Measurements from ENCODE around the gene GAB2. TPM values are rescaled to one million over a fixed set of nuclear protein-coding genes. Genes with fewer than 3 reads are reported as not detected.

Gene GAB2
- total RNA-seq, 1 experiment from 2014 or later, result 10.0 TPM

GRCh38 chr11:78212586-78213371 is 204.8 kb downstream of the GAB2 start:
- H3K4me1 ChIP-seq (ENCODE audit: control insufficient read depth, insufficient read depth, low read length), result no peaks in the 10 kb centered on the region
- POLR2A ChIA-PET, result no interaction called here
- no peaks in the 10 kb centered on the region for H3K9me3 ChIP-seq (ENCODE audit: control insufficient read depth, insufficient read depth, low read depth, low read length)
- TF ChIP-seq SIN3A (IDR thresholded peaks at IDR 0.05; ENCODE audit: borderline replicate concordance, insufficient read depth, low read depth, low read length) (no peak), POLR2AphosphoS5 (IDR thresholded peaks at IDR 0.05; ENCODE audit: low read depth, low read length) (no peak), TCF7L2 (IDR thresholded peaks at IDR 0.05; ENCODE audit: low read depth, low read length) (no peak), REST (IDR thresholded peaks at IDR 0.05; ENCODE audit: insufficient read depth in 1 of 2, low read depth in 2 of 2, low read length in 1 of 2) (no peak), CTCF (IDR thresholded peaks at IDR 0.05) (no peak)
- CTCF ChIA-PET, result no interaction called here
- ATAC-seq (no peak), DNase-seq (ENCODE audit: low read depth, low spot score) (no peak)
- intact Hi-C loops (cut with micrococcal nuclease; ENCODE audit: unreplicated experiment) (no loop called here), in situ Hi-C loops (cut with HindIII; ENCODE audit: low pct_unique_long_range_greater_than_20kb, low sequenced_read_pairs) (no loop called here)
- no TSS peak for BruUV-seq (replicated peaks)
- H3K27me3 ChIP-seq (ENCODE audit: control insufficient read depth, insufficient read depth, low read length), result no peaks in the 10 kb centered on the region
- no peak overlapping the region for H3K27ac ChIP-seq (ENCODE audit: low read length)
- H3K36me3 ChIP-seq (ENCODE audit: control insufficient read depth, insufficient read depth, low read length), result no peaks in the 10 kb centered on the region
- no peak overlapping the region for H3K4me3 ChIP-seq (ENCODE audit: low read depth in 2 of 2, low read length in 2 of 2)

GRCh38 chr11:78211565-78211964 is 206.1 kb downstream of the GAB2 start:
- Histone ChIP-seq H3K27me3 (ENCODE audit: control insufficient read depth, insufficient read depth, low read length) (no peaks in the 10 kb centered on the region), H3K27ac (ENCODE audit: low read length) (no peak overlapping the region), H3K4me3 (ENCODE audit: low read depth in 2 of 2, low read length in 2 of 2) (no peak overlapping the region), H3K4me1 (ENCODE audit: control insufficient read depth, insufficient read depth, low read length) (no peaks in the 10 kb centered on the region), H3K36me3 (ENCODE audit: control insufficient read depth, insufficient read depth, low read length) (no peaks in the 10 kb centered on the region), H3K9me3 (ENCODE audit: control insufficient read depth, insufficient read depth, low read depth, low read length) (no peaks in the 10 kb centered on the region)
- no peak for ATAC-seq
- no peak for DNase-seq (ENCODE audit: low read depth, low spot score)
- ChIA-PET POLR2A (no interaction called here), CTCF (no interaction called here)
- TF ChIP-seq SIN3A (IDR thresholded peaks at IDR 0.05; ENCODE audit: borderline replicate concordance, insufficient read depth, low read depth, low read length) (no peak), TCF7L2 (IDR thresholded peaks at IDR 0.05; ENCODE audit: low read depth, low read length) (no peak), POLR2AphosphoS5 (IDR thresholded peaks at IDR 0.05; ENCODE audit: low read depth, low read length) (no peak), REST (IDR thresholded peaks at IDR 0.05; ENCODE audit: insufficient read depth in 1 of 2, low read depth in 2 of 2, low read length in 1 of 2) (no peak), CTCF (IDR thresholded peaks at IDR 0.05) (no peak)
- intact Hi-C loops (cut with micrococcal nuclease; ENCODE audit: unreplicated experiment), result no loop called here
- in situ Hi-C loops (cut with HindIII; ENCODE audit: low pct_unique_long_range_greater_than_20kb, low sequenced_read_pairs), result no loop called here
- BruUV-seq (replicated peaks), result no TSS peak
